Measurements from ENCODE around the gene GNPTAB.
"Not testable (repeated sequence)": the region's sequence is repeated elsewhere in the genome, so short reads cannot be mapped to it uniquely, and the experiment has no call there.

Gene GNPTAB

GRCh38 chr12:101855364-101855884 is 24.7 kb upstream of the GNPTAB start:
- no peak overlapping the region for H3K4me3 ChIP-seq (ENCODE audit: low read length)
- no peak for DNase-seq (ENCODE audit: low read depth, low spot score)

- H3K4me3 ChIP-seq (ENCODE audit: low read length), result no peak overlapping the region
- DNase-seq (ENCODE audit: low read depth, low spot score), result no peak
Measured at GRCh38 chr12:101854747-101855146, 24.0 kb upstream of the GNPTAB start.

- DNase-seq (ENCODE audit: low read depth, low spot score), result no peak
- no peak overlapping the region for H3K4me3 ChIP-seq (ENCODE audit: low read length)
Measured at GRCh38 chr12:101852998-101853397, 22.2 kb upstream of the GNPTAB start.

GRCh38 chr12:101850199-101850598 is 19.4 kb upstream of the GNPTAB start:
- no peak for DNase-seq (ENCODE audit: low read depth, low spot score)
- H3K4me3 ChIP-seq (ENCODE audit: low read length), result no peak overlapping the region

GRCh38 chr12:101847325-101847724 is 16.6 kb upstream of the GNPTAB start:
- no peak for DNase-seq (ENCODE audit: low read depth, low spot score)
- no peak overlapping the region for H3K4me3 ChIP-seq (ENCODE audit: low read length)

GRCh38 chr12:101845137-101845711 is 14.5 kb upstream of the GNPTAB start:
- no peak overlapping the region for H3K4me3 ChIP-seq (ENCODE audit: low read length)
- DNase-seq (ENCODE audit: low read depth, low spot score), result no peak

- no peak for DNase-seq (ENCODE audit: low read depth, low spot score)
- no peak overlapping the region for H3K4me3 ChIP-seq (ENCODE audit: low read length)
Measured at GRCh38 chr12:101841069-101841468, 10.3 kb upstream of the GNPTAB start.

- DNase-seq (ENCODE audit: low read depth, low spot score), result peak; percentile 69
- no peak overlapping the region for H3K4me3 ChIP-seq (ENCODE audit: low read length)
Measured at GRCh38 chr12:101839324-101840283, 8.8 kb upstream of the GNPTAB start.

- no peak overlapping the region for H3K4me3 ChIP-seq (ENCODE audit: low read length)
- DNase-seq (ENCODE audit: low read depth, low spot score), result peak; percentile 55
Measured at GRCh38 chr12:101838628-101839323, 8.0 kb upstream of the GNPTAB start.

GRCh38 chr12:101832030-101832429 is 1.3 kb upstream of the GNPTAB start:
- no peak overlapping the region for H3K4me3 ChIP-seq (ENCODE audit: low read length)
- no peak for DNase-seq (ENCODE audit: low read depth, low spot score)

GRCh38 chr12:101829639-101830366 is 956 bp downstream of the GNPTAB start:
- DNase-seq (ENCODE audit: low read depth, low spot score), result no peak
- peak overlapping the region; percentile 83 for H3K4me3 ChIP-seq (ENCODE audit: low read length)

GRCh38 chr12:101828463-101829196 is 2.1 kb downstream of the GNPTAB start:
- peak; percentile 48 for DNase-seq (ENCODE audit: low read depth, low spot score)
- no peak overlapping the region for H3K4me3 ChIP-seq (ENCODE audit: low read length)

GRCh38 chr12:101826766-101827368 is 3.9 kb downstream of the GNPTAB start:
- H3K4me3 ChIP-seq (ENCODE audit: low read length), result no peak overlapping the region
- DNase-seq (ENCODE audit: low read depth, low spot score), result no peak

- no peak for DNase-seq (ENCODE audit: low read depth, low spot score)
- H3K4me3 ChIP-seq (ENCODE audit: low read length), result no peak overlapping the region
Measured at GRCh38 chr12:101824831-101825230, 5.9 kb downstream of the GNPTAB start.

GRCh38 chr12:101823891-101824290 is 6.9 kb downstream of the GNPTAB start:
- peak; percentile 96 for DNase-seq (ENCODE audit: low read depth, low spot score)
- H3K4me3 ChIP-seq (ENCODE audit: low read length), result no peak overlapping the region; the same call in 1 of the 2 replicates

- H3K4me3 ChIP-seq (ENCODE audit: low read length), result no peak overlapping the region
- DNase-seq (ENCODE audit: low read depth, low spot score), result no peak
Measured at GRCh38 chr12:101823039-101823438, 7.7 kb downstream of the GNPTAB start.

GRCh38 chr12:101819467-101819866 is 11.3 kb downstream of the GNPTAB start:
- H3K4me3 ChIP-seq (ENCODE audit: low read length), result no peak overlapping the region
- DNase-seq (ENCODE audit: low read depth, low spot score), result no peak

GRCh38 chr12:101818689-101819088 is 12.1 kb downstream of the GNPTAB start:
- not testable (repeated sequence) for DNase-seq (ENCODE audit: low read depth, low spot score); H3K4me3 ChIP-seq (ENCODE audit: low read length)

All from Jurkat, Clone E6-1 (cell line).